ENCODE data around the gene TRRAP.

DNA sequence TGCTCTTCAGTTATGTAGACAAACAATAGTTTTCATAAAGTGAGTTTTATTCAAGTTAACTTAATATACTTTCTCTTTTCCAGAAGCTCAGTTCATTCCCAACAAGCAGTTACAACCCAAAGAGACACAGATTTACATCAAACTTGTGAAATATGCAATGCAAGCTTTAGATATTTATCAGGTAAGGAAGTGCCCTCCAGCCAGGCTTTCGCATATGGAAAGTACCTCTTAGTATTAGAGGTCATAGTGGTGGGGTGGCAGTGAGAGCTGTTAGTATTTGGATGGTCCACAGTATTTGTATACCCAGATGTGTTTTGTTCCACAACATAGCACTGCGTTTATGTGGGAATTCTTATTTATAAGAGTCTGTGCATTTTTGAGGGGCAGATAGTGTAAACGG is 32.1 kb downstream of the TRRAP start:
- TF ChIP-seq, protein P1, sequence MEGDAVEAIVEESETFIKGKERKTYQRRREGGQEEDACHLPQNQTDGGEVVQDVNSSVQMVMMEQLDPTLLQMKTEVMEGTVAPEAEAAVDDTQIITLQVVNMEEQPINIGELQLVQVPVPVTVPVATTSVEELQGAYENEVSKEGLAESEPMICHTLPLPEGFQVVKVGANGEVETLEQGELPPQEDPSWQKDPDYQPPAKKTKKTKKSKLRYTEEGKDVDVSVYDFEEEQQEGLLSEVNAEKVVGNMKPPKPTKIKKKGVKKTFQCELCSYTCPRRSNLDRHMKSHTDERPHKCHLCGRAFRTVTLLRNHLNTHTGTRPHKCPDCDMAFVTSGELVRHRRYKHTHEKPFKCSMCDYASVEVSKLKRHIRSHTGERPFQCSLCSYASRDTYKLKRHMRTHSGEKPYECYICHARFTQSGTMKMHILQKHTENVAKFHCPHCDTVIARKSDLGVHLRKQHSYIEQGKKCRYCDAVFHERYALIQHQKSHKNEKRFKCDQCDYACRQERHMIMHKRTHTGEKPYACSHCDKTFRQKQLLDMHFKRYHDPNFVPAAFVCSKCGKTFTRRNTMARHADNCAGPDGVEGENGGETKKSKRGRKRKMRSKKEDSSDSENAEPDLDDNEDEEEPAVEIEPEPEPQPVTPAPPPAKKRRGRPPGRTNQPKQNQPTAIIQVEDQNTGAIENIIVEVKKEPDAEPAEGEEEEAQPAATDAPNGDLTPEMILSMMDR (IDR thresholded peaks at IDR 0.05): no peak
- no peak for TF ChIP-seq EP300 (IDR thresholded peaks at IDR 0.05)
